ENCODE data around the gene CBR1.
A peak's percentile ranks its signal among the peaks of the same experiment; 100 is the strongest.

Gene CBR1

GRCh38 chr21:36077758-36078157 lies 7.9 kb downstream of the CBR1 start:
- Histone ChIP-seq H3K27me3 (ENCODE audit: control insufficient read depth in 2 of 2, insufficient read depth in 2 of 2, low read length in 2 of 2) (no peaks in the 10 kb centered on the region), H3K36me3 (ENCODE audit: control insufficient read depth in 2 of 2, insufficient read depth in 2 of 2, low read length in 2 of 2) (peaks cover 0 to 3% of the 10 kb centered on the region in 2 donors), H3K4me1 (ENCODE audit: control insufficient read depth in 2 of 2, insufficient read depth in 2 of 2, low read length in 2 of 2) (peaks cover 4 to 8% of the 10 kb centered on the region in 2 donors), H3K9ac (ENCODE audit: low read depth in 1 of 2, low read length in 2 of 2) (no peak overlapping the region), H3K4me3 (ENCODE audit: low read length in 2 of 2) (no peak overlapping the region), H3K27ac (ENCODE audit: low read depth in 2 of 2, low read length in 2 of 2) (no peak overlapping the region), H3K9me3 (ENCODE audit: control insufficient read depth in 2 of 2, low read length in 2 of 2) (no peaks in the 10 kb centered on the region)

- H3K27me3 ChIP-seq (ENCODE audit: control insufficient read depth in 2 of 2, insufficient read depth in 2 of 2, low read length in 2 of 2) = no peaks in the 10 kb centered on the region
- H3K9ac ChIP-seq (ENCODE audit: low read depth in 1 of 2, low read length in 2 of 2) = no peak overlapping the region
- no peaks in the 10 kb centered on the region for H3K9me3 ChIP-seq (ENCODE audit: control insufficient read depth in 2 of 2, low read length in 2 of 2)
- peaks cover 4 to 7% of the 10 kb centered on the region in 2 donors for H3K4me1 ChIP-seq (ENCODE audit: control insufficient read depth in 2 of 2, insufficient read depth in 2 of 2, low read length in 2 of 2)
- peak overlapping the region; percentile 12 to 39 for H3K27ac ChIP-seq (ENCODE audit: low read depth in 2 of 2, low read length in 2 of 2)
- peaks cover 0 to 3% of the 10 kb centered on the region in 2 donors for H3K36me3 ChIP-seq (ENCODE audit: control insufficient read depth in 2 of 2, insufficient read depth in 2 of 2, low read length in 2 of 2)
- no peak overlapping the region for H3K4me3 ChIP-seq (ENCODE audit: low read length in 2 of 2)
These were observed 9.3 kb downstream of the CBR1 start for GRCh38 chr21:36079010-36079649.

GRCh38 chr21:36079671-36080070 lies 9.8 kb downstream of the CBR1 start:
- H3K27ac ChIP-seq (ENCODE audit: low read depth in 2 of 2, low read length in 2 of 2) = no peak overlapping the region
- H3K36me3 ChIP-seq (ENCODE audit: control insufficient read depth in 2 of 2, insufficient read depth in 2 of 2, low read length in 2 of 2) = peaks cover 0 to under 1% of the 10 kb centered on the region in 2 donors
- no peak overlapping the region for H3K9ac ChIP-seq (ENCODE audit: low read depth in 1 of 2, low read length in 2 of 2)
- H3K9me3 ChIP-seq (ENCODE audit: control insufficient read depth in 2 of 2, low read length in 2 of 2) = no peaks in the 10 kb centered on the region
- H3K4me3 ChIP-seq (ENCODE audit: low read length in 2 of 2) = no peak overlapping the region
- H3K27me3 ChIP-seq (ENCODE audit: control insufficient read depth in 2 of 2, insufficient read depth in 2 of 2, low read length in 2 of 2) = no peaks in the 10 kb centered on the region
- peaks cover 4 to 7% of the 10 kb centered on the region in 2 donors for H3K4me1 ChIP-seq (ENCODE audit: control insufficient read depth in 2 of 2, insufficient read depth in 2 of 2, low read length in 2 of 2)

- Histone ChIP-seq H3K27ac (ENCODE audit: low read depth in 2 of 2, low read length in 2 of 2) (no peak overlapping the region), H3K4me3 (ENCODE audit: low read length in 2 of 2) (no peak overlapping the region), H3K9me3 (ENCODE audit: control insufficient read depth in 2 of 2, low read length in 2 of 2) (no peaks in the 10 kb centered on the region), H3K36me3 (ENCODE audit: control insufficient read depth in 2 of 2, insufficient read depth in 2 of 2, low read length in 2 of 2) (no peaks in the 10 kb centered on the region), H3K27me3 (ENCODE audit: control insufficient read depth in 2 of 2, insufficient read depth in 2 of 2, low read length in 2 of 2) (no peaks in the 10 kb centered on the region), H3K4me1 (ENCODE audit: control insufficient read depth in 2 of 2, insufficient read depth in 2 of 2, low read length in 2 of 2) (peaks cover 4 to 7% of the 10 kb centered on the region in 2 donors), H3K9ac (ENCODE audit: low read depth in 1 of 2, low read length in 2 of 2) (no peak overlapping the region)
These were observed 10.6 kb downstream of the CBR1 start for GRCh38 chr21:36080386-36080785.

GRCh38 chr21:36082237-36082664 lies 12.4 kb downstream of the CBR1 start:
- Histone ChIP-seq H3K27me3 (ENCODE audit: control insufficient read depth in 2 of 2, insufficient read depth in 2 of 2, low read length in 2 of 2) (no peaks in the 10 kb centered on the region), H3K9me3 (ENCODE audit: control insufficient read depth in 2 of 2, low read length in 2 of 2) (no peaks in the 10 kb centered on the region), H3K4me1 (ENCODE audit: control insufficient read depth in 2 of 2, insufficient read depth in 2 of 2, low read length in 2 of 2) (no peaks in the 10 kb centered on the region), H3K27ac (ENCODE audit: low read depth in 2 of 2, low read length in 2 of 2) (no peak overlapping the region), H3K4me3 (ENCODE audit: low read length in 2 of 2) (no peak overlapping the region), H3K9ac (ENCODE audit: low read depth in 1 of 2, low read length in 2 of 2) (no peak overlapping the region), H3K36me3 (ENCODE audit: control insufficient read depth in 2 of 2, insufficient read depth in 2 of 2, low read length in 2 of 2) (no peaks in the 10 kb centered on the region)

- H3K9me3 ChIP-seq (ENCODE audit: control insufficient read depth in 2 of 2, low read length in 2 of 2) = no peaks in the 10 kb centered on the region
- H3K27ac ChIP-seq (ENCODE audit: low read depth in 2 of 2, low read length in 2 of 2) = no peak overlapping the region
- H3K27me3 ChIP-seq (ENCODE audit: control insufficient read depth in 2 of 2, insufficient read depth in 2 of 2, low read length in 2 of 2) = no peaks in the 10 kb centered on the region
- no peak overlapping the region for H3K9ac ChIP-seq (ENCODE audit: low read depth in 1 of 2, low read length in 2 of 2)
- no peak overlapping the region for H3K4me3 ChIP-seq (ENCODE audit: low read length in 2 of 2)
- H3K4me1 ChIP-seq (ENCODE audit: control insufficient read depth in 2 of 2, insufficient read depth in 2 of 2, low read length in 2 of 2) = no peaks in the 10 kb centered on the region
- H3K36me3 ChIP-seq (ENCODE audit: control insufficient read depth in 2 of 2, insufficient read depth in 2 of 2, low read length in 2 of 2) = no peaks in the 10 kb centered on the region
These were observed 17.7 kb downstream of the CBR1 start for GRCh38 chr21:36087362-36088138.

- Histone ChIP-seq H3K9ac (ENCODE audit: low read depth in 1 of 2, low read length in 2 of 2) (no peak overlapping the region), H3K4me1 (ENCODE audit: control insufficient read depth in 2 of 2, insufficient read depth in 2 of 2, low read length in 2 of 2) (no peaks in the 10 kb centered on the region), H3K27me3 (ENCODE audit: control insufficient read depth in 2 of 2, insufficient read depth in 2 of 2, low read length in 2 of 2) (no peaks in the 10 kb centered on the region), H3K36me3 (ENCODE audit: control insufficient read depth in 2 of 2, insufficient read depth in 2 of 2, low read length in 2 of 2) (no peaks in the 10 kb centered on the region), H3K27ac (ENCODE audit: low read depth in 2 of 2, low read length in 2 of 2) (no peak overlapping the region), H3K9me3 (ENCODE audit: control insufficient read depth in 2 of 2, low read length in 2 of 2) (peaks cover 0 to 6% of the 10 kb centered on the region in 2 donors), H3K4me3 (ENCODE audit: low read length in 2 of 2) (no peak overlapping the region)
These were observed 20.1 kb downstream of the CBR1 start for GRCh38 chr21:36089946-36090345.

- Histone ChIP-seq H3K36me3 (ENCODE audit: control insufficient read depth in 2 of 2, insufficient read depth in 2 of 2, low read length in 2 of 2) (no peaks in the 10 kb centered on the region), H3K27ac (ENCODE audit: low read depth in 2 of 2, low read length in 2 of 2) (no peak overlapping the region), H3K9me3 (ENCODE audit: control insufficient read depth in 2 of 2, low read length in 2 of 2) (peaks cover 0 to 6% of the 10 kb centered on the region in 2 donors), H3K9ac (ENCODE audit: low read depth in 1 of 2, low read length in 2 of 2) (no peak overlapping the region), H3K4me3 (ENCODE audit: low read length in 2 of 2) (no peak overlapping the region), H3K4me1 (ENCODE audit: control insufficient read depth in 2 of 2, insufficient read depth in 2 of 2, low read length in 2 of 2) (no peaks in the 10 kb centered on the region), H3K27me3 (ENCODE audit: control insufficient read depth in 2 of 2, insufficient read depth in 2 of 2, low read length in 2 of 2) (no peaks in the 10 kb centered on the region)
These were observed 22.9 kb downstream of the CBR1 start for GRCh38 chr21:36092681-36093080.

GRCh38 chr21:36093512-36093911 lies 23.7 kb downstream of the CBR1 start:
- H3K9ac ChIP-seq (ENCODE audit: low read depth in 1 of 2, low read length in 2 of 2) = no peak overlapping the region
- H3K27ac ChIP-seq (ENCODE audit: low read depth in 2 of 2, low read length in 2 of 2) = no peak overlapping the region
- no peak overlapping the region for H3K4me3 ChIP-seq (ENCODE audit: low read length in 2 of 2)
- peaks cover 0 to 6% of the 10 kb centered on the region in 2 donors for H3K9me3 ChIP-seq (ENCODE audit: control insufficient read depth in 2 of 2, low read length in 2 of 2)
- no peaks in the 10 kb centered on the region for H3K36me3 ChIP-seq (ENCODE audit: control insufficient read depth in 2 of 2, insufficient read depth in 2 of 2, low read length in 2 of 2)
- H3K27me3 ChIP-seq (ENCODE audit: control insufficient read depth in 2 of 2, insufficient read depth in 2 of 2, low read length in 2 of 2) = no peaks in the 10 kb centered on the region
- H3K4me1 ChIP-seq (ENCODE audit: control insufficient read depth in 2 of 2, insufficient read depth in 2 of 2, low read length in 2 of 2) = no peaks in the 10 kb centered on the region

GRCh38 chr21:36096398-36097290 lies 26.8 kb downstream of the CBR1 start:
- no peak overlapping the region for H3K27ac ChIP-seq (ENCODE audit: low read depth in 2 of 2, low read length in 2 of 2)
- no peaks in the 10 kb centered on the region for H3K4me1 ChIP-seq (ENCODE audit: control insufficient read depth in 2 of 2, insufficient read depth in 2 of 2, low read length in 2 of 2)
- H3K9ac ChIP-seq (ENCODE audit: low read depth in 1 of 2, low read length in 2 of 2) = no peak overlapping the region
- no peaks in the 10 kb centered on the region for H3K27me3 ChIP-seq (ENCODE audit: control insufficient read depth in 2 of 2, insufficient read depth in 2 of 2, low read length in 2 of 2)
- H3K9me3 ChIP-seq (ENCODE audit: control insufficient read depth in 2 of 2, low read length in 2 of 2) = peaks cover 0 to 6% of the 10 kb centered on the region in 2 donors
- no peak overlapping the region for H3K4me3 ChIP-seq (ENCODE audit: low read length in 2 of 2)
- no peaks in the 10 kb centered on the region for H3K36me3 ChIP-seq (ENCODE audit: control insufficient read depth in 2 of 2, insufficient read depth in 2 of 2, low read length in 2 of 2)
